GM12878 (cell line): ENCODE data around the gene ARSA. TPM values are rescaled to one million over a fixed set of nuclear protein-coding genes. Genes with fewer than 3 reads are reported as not detected.

Experiments
- ATAC-seq: fragments of 200-7000 bp; cut with Tn5 transposase; 3 replicates; pipeline ENCODE4 v1.9.1; 2020; ENCODE audit warnings: mild to moderate bottlenecking, moderate library complexity
- BruUV-seq: library from RNA; stranded (reverse); fragments of 400-500 nt; replicated peaks from 2 replicates; lab custom pipeline; 2021; lab: Mats Ljungman, UMichigan
- CTCF ChIA-PET: fragments of 300-600 bp; sonication (Branson Sonifier 250); formaldehyde crosslinking; extraction: SDS; loops from one replicate; lab custom pipeline; 2021; ENCODE audit warnings: inconsistent platforms; lab: Yijun Ruan, JAX
- POLR2A ChIA-PET: fragments of 350-600 bp; formaldehyde crosslinking; extraction: SDS; loops from one replicate; lab custom pipeline; 2021; ENCODE audit warnings: inconsistent platforms; lab: Charles Lee
- RAD21 ChIA-PET: fragments of 300-600 bp; sonication (Branson Sonifier 250); formaldehyde crosslinking; loops from one replicate; lab custom pipeline; 2023; ENCODE audit warnings: antibody characterized with exemption; ENCODE audit not compliant: unreplicated experiment; lab: Charles Lee
- SMC1A ChIA-PET: fragments of 300-600 bp; sonication (Branson Sonifier 250); formaldehyde crosslinking; loops from one replicate; lab custom pipeline; 2023; ENCODE audit not compliant: unreplicated experiment, uncharacterized antibody; lab: Charles Lee
- DNase-seq: peaks from one replicate; pipeline ENCODE4 v3.0.0-alpha.2; 2011; ENCODE audit warnings: low read depth, low spot score
- FAIRE-seq: peaks from 3 replicates; lab custom pipeline; 2011; peaks lifted over from hg19 to GRCh38; lab: Jason Lieb, UNC
- H2AFZ ChIP-seq: 2 replicates; pipeline ENCODE4 v1.6.0; 2011; ENCODE audit warnings: low read depth, low read length, control low read depth; ENCODE audit not compliant: control insufficient read depth
- H3K27ac ChIP-seq: 2 replicates; pipeline ENCODE4 v1.5.1; 2011; ENCODE audit warnings: control low read depth; ENCODE audit not compliant: control insufficient read depth, insufficient read depth
- H3K27me3 ChIP-seq, 2 experiments: replicated peaks in 1 of 2; 2 replicates each; pipeline versions ENCODE4 v1.6.0 to v1.6.1; 2011; ENCODE audit warnings: low read length in 1 of 2; ENCODE audit not compliant: control insufficient read depth in 2 of 2, insufficient read depth in 2 of 2
- H3K36me3 ChIP-seq, 2 experiments: 2 replicates each; pipeline ENCODE4 v1.5.1; 2011; ENCODE audit warnings: low read length in 1 of 2; ENCODE audit not compliant: control insufficient read depth in 2 of 2, insufficient read depth in 2 of 2
- H3K4me1 ChIP-seq: 2 replicates; pipeline ENCODE4 v1.6.1; 2011; ENCODE audit warnings: mild to moderate bottlenecking, low read length, moderate library complexity, mixed read lengths; ENCODE audit not compliant: control insufficient read depth, insufficient read depth
- H3K4me2 ChIP-seq: 2 replicates; pipeline ENCODE4 v1.6.0; 2011; ENCODE audit warnings: control low read depth; ENCODE audit not compliant: control insufficient read depth, insufficient read depth
- H3K4me3 ChIP-seq: fragments of 200-600 bp; sonication (generic); 2 replicates; pipeline ENCODE4 v1.5.1; 2016
- H3K79me2 ChIP-seq: 2 replicates; pipeline ENCODE4 v1.6.0; 2011; ENCODE audit warnings: low read length; ENCODE audit not compliant: control insufficient read depth, insufficient read depth
- H3K9ac ChIP-seq: 2 replicates; pipeline ENCODE4 v1.8.0; 2011; ENCODE audit warnings: low read length, control low read depth, mixed read lengths; ENCODE audit not compliant: control insufficient read depth, insufficient read depth
- H3K9me3 ChIP-seq: replicated peaks from 3 replicates; pipeline ENCODE4 v1.5.1; 2011; ENCODE audit warnings: mild to moderate bottlenecking, low read length; ENCODE audit not compliant: control insufficient read depth, insufficient read depth
- H4K20me1 ChIP-seq: 2 replicates; pipeline ENCODE4 v1.6.0; 2011; ENCODE audit not compliant: control insufficient read depth, insufficient read depth
- MEF2A ChIP-seq: IDR thresholded peaks from 2 replicates; pipeline ENCODE4 v1.6.1; 2011; ENCODE audit warnings: low read depth, mild to moderate bottlenecking, low read length, moderate library complexity; ENCODE audit not compliant: insufficient read depth
- MYB ChIP-seq: fragments of 150-350 bp; IDR thresholded peaks from 2 replicates; pipeline ENCODE4 v1.6.1; 2014; ENCODE audit warnings: mild to moderate bottlenecking, low read depth, low read length, borderline replicate concordance
- POU2F2 ChIP-seq: IDR thresholded peaks from 3 replicates; pipeline ENCODE4 v1.6.1; 2011; ENCODE audit warnings: low read depth, mild to moderate bottlenecking, low read length, borderline replicate concordance
- SPI1 ChIP-seq: IDR thresholded peaks from 2 replicates; pipeline ENCODE4 v1.6.1; 2011; ENCODE audit warnings: low read depth, mild to moderate bottlenecking, low read length, moderate library complexity, borderline replicate concordance; ENCODE audit not compliant: insufficient read depth
- SREBF2 ChIP-seq: IDR thresholded peaks from 2 replicates; pipeline ENCODE4 v1.6.1; 2012; ENCODE audit warnings: mild to moderate bottlenecking, low read length
- TCF12 ChIP-seq: IDR thresholded peaks from 2 replicates; pipeline ENCODE4 v1.6.1; 2011; ENCODE audit warnings: low read depth, mild to moderate bottlenecking, low read length
- USF2 ChIP-seq: IDR thresholded peaks from 2 replicates; pipeline ENCODE4 v1.6.1; 2011; ENCODE audit warnings: low read depth, low read length, improper control_type of control experiment, borderline replicate concordance
- WGBS: methylation state at CpG from one replicate; pipeline ENCODE4 v1.1.6; 2016; ENCODE audit warnings: low lambda C conversion rate; ENCODE audit not compliant: insufficient replicate concordance, insufficient coverage; ENCODE audit errors: missing lambda C conversion rate; 5-methylcytosine and 5-hydroxymethylcytosine counted together
- in situ Hi-C: fragments of 300-500 bp; cut with MboI; formaldehyde crosslinking; loops from 9 replicates; pipeline ENCODE4 v1.14.3; 2018; ENCODE audit warnings: mixed read lengths
- intact Hi-C: fragments of 100-400 bp; cut with micrococcal nuclease; formaldehyde crosslinking; loops from one replicate; pipeline ENCODE4 v1.14.2; 2022; ENCODE audit not compliant: unreplicated experiment
- polyA plus RNA-seq, 11 experiments: library from polyadenylated mRNA; depleted of rRNA in 4 of 11; unstranded in 6 of 11; stranded (reverse) in 5 of 11; fragments of >200 nt; fragmentation: Nextera tagmentation in 4 of 11; fragmentation: Illumina TruSeq in 1 of 11; extraction: Ambion mirVana in 4 of 11; extraction: Trizol in 1 of 11; gene quantifications; 1 replicate in 1 of 11; 2 replicates in 10 of 11; pipeline versions ENCODE4 v1.2.1 to v1.2.3, GENCODE V29; 2011 to 2016; ENCODE audit warnings: inconsistent platforms in 2 of 11, missing spikeins in 2 of 11, low read depth in 1 of 11
- total RNA-seq, 4 experiments: library from RNA; depleted of rRNA in 3 of 4; stranded (reverse); fragments of >200 nt in 3 of 4; fragmentation: Illumina TruSeq in 1 of 4; extraction: Trizol in 1 of 4; gene quantifications; 2 replicates each; pipeline versions ENCODE4 v1.2.1 to v1.2.3, GENCODE V29; 2013 to 2021

Gene ARSA
- total and polyA plus RNA-seq, 10 of the 15 experiments (the other 5 are each of a cell fraction or from before 2014, with no cell fraction given) = 0.39 to 26.3 (median 9.8) TPM

GRCh38 chr22:50670513-50670912 lies 42.6 kb upstream of the ARSA start:
- no peaks in the 10 kb centered on the region for H3K79me2 ChIP-seq
- ChIA-PET SMC1A (no interaction called here), RAD21 (no interaction called here), CTCF (interaction anchor here (1.6 kb wide), 1 partner anchor 21 kb away, joined by 7 read pairs; no protein-coding TSS in a partner anchor), POLR2A (no interaction called here)
- H3K4me1 ChIP-seq = no peaks in the 10 kb centered on the region; the same call in 1 of the 2 replicates
- intact Hi-C loops (no loop called here), in situ Hi-C loops (no loop called here)
- H3K4me3 ChIP-seq = no peak overlapping the region
- H2AFZ ChIP-seq = no peak overlapping the region
- WGBS = 20% methylated on average over 4 of the region's 4 CpGs
- peaks cover 6 to 8% of the 10 kb centered on the region in 2 experiments for H3K27me3 ChIP-seq
- DNase-seq (no peak), FAIRE-seq (no peak), ATAC-seq (no peak)
- TF ChIP-seq SREBF2 = no peak
- TF ChIP-seq MYB = no peak
- TF ChIP-seq MEF2A = no peak
- no peak for TF ChIP-seq TCF12
- no peak for TF ChIP-seq USF2
- no peaks in the 10 kb centered on the region for H3K9me3 ChIP-seq
- no peak overlapping the region for H3K27ac ChIP-seq
- no peaks in the 10 kb centered on the region for H3K36me3 ChIP-seq
- H3K9ac ChIP-seq = no peak overlapping the region
- no TSS peak for BruUV-seq
- H3K4me2 ChIP-seq = no peak overlapping the region
- H4K20me1 ChIP-seq = no peaks in the 10 kb centered on the region

- ATAC-seq = peak; percentile 43; the same call in 2 of the 3 replicates
- Histone ChIP-seq H3K36me3 (no peaks in the 10 kb centered on the region), H2AFZ (no peak overlapping the region), H3K9ac (no peak overlapping the region), H3K4me2 (no peak overlapping the region), H3K9me3 (no peaks in the 10 kb centered on the region), H3K4me3 (no peak overlapping the region), H3K4me1 (no peaks in the 10 kb centered on the region; the same call in 1 of the 2 replicates), H3K27me3 (no peaks in the 10 kb centered on the region; a peak in 1 of 4 replicates), H3K27ac (no peak overlapping the region), H3K79me2 (no peaks in the 10 kb centered on the region), H4K20me1 (no peaks in the 10 kb centered on the region)
- WGBS = 3% methylated on average over 2 of the region's 2 CpGs
- intact Hi-C loops (no loop called here), in situ Hi-C loops (no loop called here)
- SMC1A ChIA-PET = interaction anchor here (1.6 kb wide), 1 partner anchor 18 kb away, joined by 5 read pairs; no protein-coding TSS in a partner anchor
- RAD21 ChIA-PET = no interaction called here
- no TSS peak for BruUV-seq
- no peak for FAIRE-seq
- CTCF ChIA-PET = no interaction called here
- POLR2A ChIA-PET = interaction anchor here (0.7 kb wide), 1 partner anchor 193 kb away, joined by 4 read pairs; no protein-coding TSS in a partner anchor
- DNase-seq = no peak
- TF ChIP-seq SPI1 (peak; percentile 65; the same call in 1 of the 2 replicates), POU2F2 (no peak)
These were observed 37.8 kb upstream of the ARSA start for GRCh38 chr22:50665738-50666137.
